ENCODE data around the gene MEFV.

DNA sequence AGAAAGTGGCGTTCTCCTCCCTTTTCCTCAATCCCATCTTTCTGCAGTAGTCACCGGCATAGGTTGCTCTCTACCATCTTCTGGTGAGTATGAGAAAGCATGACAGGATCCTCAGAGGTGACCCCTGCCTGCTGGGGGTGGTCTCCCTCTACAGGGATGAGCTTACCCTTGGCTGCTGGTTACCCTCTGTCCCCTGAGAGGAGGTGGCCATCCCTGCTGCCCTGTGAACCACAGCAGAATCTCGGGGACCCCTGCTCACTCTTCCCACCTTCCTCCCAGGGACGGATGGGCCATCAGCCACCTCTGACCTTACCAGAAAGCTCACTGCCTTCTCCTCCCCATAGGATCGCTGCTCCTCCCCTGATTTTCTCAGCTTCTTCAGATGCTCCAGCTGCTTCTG lies 7.8 kb downstream of the MEFV start:
- TF ChIP-seq, protein P1, sequence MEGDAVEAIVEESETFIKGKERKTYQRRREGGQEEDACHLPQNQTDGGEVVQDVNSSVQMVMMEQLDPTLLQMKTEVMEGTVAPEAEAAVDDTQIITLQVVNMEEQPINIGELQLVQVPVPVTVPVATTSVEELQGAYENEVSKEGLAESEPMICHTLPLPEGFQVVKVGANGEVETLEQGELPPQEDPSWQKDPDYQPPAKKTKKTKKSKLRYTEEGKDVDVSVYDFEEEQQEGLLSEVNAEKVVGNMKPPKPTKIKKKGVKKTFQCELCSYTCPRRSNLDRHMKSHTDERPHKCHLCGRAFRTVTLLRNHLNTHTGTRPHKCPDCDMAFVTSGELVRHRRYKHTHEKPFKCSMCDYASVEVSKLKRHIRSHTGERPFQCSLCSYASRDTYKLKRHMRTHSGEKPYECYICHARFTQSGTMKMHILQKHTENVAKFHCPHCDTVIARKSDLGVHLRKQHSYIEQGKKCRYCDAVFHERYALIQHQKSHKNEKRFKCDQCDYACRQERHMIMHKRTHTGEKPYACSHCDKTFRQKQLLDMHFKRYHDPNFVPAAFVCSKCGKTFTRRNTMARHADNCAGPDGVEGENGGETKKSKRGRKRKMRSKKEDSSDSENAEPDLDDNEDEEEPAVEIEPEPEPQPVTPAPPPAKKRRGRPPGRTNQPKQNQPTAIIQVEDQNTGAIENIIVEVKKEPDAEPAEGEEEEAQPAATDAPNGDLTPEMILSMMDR (IDR thresholded peaks at IDR 0.05), result no peak
- TF ChIP-seq POLR2A (IDR thresholded peaks at IDR 0.05) (no peak), EP300 (IDR thresholded peaks at IDR 0.05) (no peak)
